ENCODE data around the gene TCF20. TPM values are rescaled to one million over a fixed set of nuclear protein-coding genes. Genes with fewer than 3 reads are reported as not detected.

The TCF20 gene
- total and polyA plus RNA-seq, 2 donors from 2014 or later, result 6.1 to 63.6 TPM

- no peaks in the 10 kb centered on the region for H3K27me3 ChIP-seq (ENCODE audit: control insufficient read depth, insufficient read depth, low read length)
- DNase-seq, result no peak
- no peak overlapping the region for H3K27ac ChIP-seq (ENCODE audit: low read depth in 2 of 2, low read length in 2 of 2)
- H3K9me3 ChIP-seq (ENCODE audit: control insufficient read depth in 2 of 3, insufficient read depth in 1 of 3, low read length in 3 of 3), result no peaks in the 10 kb centered on the region
- H3K9ac ChIP-seq (ENCODE audit: low read length in 3 of 3), result no peak overlapping the region
- TF ChIP-seq CTCF (IDR thresholded peaks at IDR 0.05; ENCODE audit: borderline replicate concordance, extremely low read depth, insufficient read depth), result no peak
- no peak overlapping the region for H3K4me3 ChIP-seq (ENCODE audit: low read length in 3 of 3)
- FAIRE-seq, result no peak
- H3K36me3 ChIP-seq (ENCODE audit: control insufficient read depth in 2 of 3, insufficient read depth in 3 of 3, low read length in 3 of 3), result no peaks in the 10 kb centered on the region
- intact Hi-C loops (cut with DNase I), result no loop called here
- H3K4me1 ChIP-seq (ENCODE audit: control insufficient read depth in 2 of 3, insufficient read depth in 2 of 3, low read depth in 1 of 3, low read length in 3 of 3), result peaks cover 0 to 11% (median 0%) of the 10 kb centered on the region in 3 donors
These were observed 44.4 kb upstream of the TCF20 start for GRCh38 chr22:42314709-42315391.

- no peaks in the 10 kb centered on the region for H3K36me3 ChIP-seq (ENCODE audit: control insufficient read depth in 2 of 3, insufficient read depth in 3 of 3, low read length in 3 of 3)
- H3K4me3 ChIP-seq (ENCODE audit: low read length in 3 of 3), result no peak overlapping the region
- no peaks in the 10 kb centered on the region for H3K9me3 ChIP-seq (ENCODE audit: control insufficient read depth in 2 of 3, insufficient read depth in 1 of 3, low read length in 3 of 3)
- intact Hi-C loops (cut with DNase I), result no loop called here
- H3K27ac ChIP-seq (ENCODE audit: low read depth in 2 of 2, low read length in 2 of 2), result peak overlapping the region in 1 of 2 donors; percentile 34
- TF ChIP-seq CTCF (IDR thresholded peaks at IDR 0.05; ENCODE audit: borderline replicate concordance, extremely low read depth, insufficient read depth), result peak; percentile 39
- DNase-seq (peak in 4 of 5 donors; percentile 72 to 80 (median 78)), FAIRE-seq (no peak)
- peaks cover 0 to 11% (median 0%) of the 10 kb centered on the region in 3 donors for H3K4me1 ChIP-seq (ENCODE audit: control insufficient read depth in 2 of 3, insufficient read depth in 2 of 3, low read depth in 1 of 3, low read length in 3 of 3)
- H3K27me3 ChIP-seq (ENCODE audit: control insufficient read depth, insufficient read depth, low read length), result no peaks in the 10 kb centered on the region
- no peak overlapping the region for H3K9ac ChIP-seq (ENCODE audit: low read length in 3 of 3)
These were observed 43.5 kb upstream of the TCF20 start for GRCh38 chr22:42313804-42314581.

- FAIRE-seq (no peak), DNase-seq (no peak)
- Histone ChIP-seq H3K9ac (ENCODE audit: low read length in 3 of 3) (no peak overlapping the region), H3K9me3 (ENCODE audit: control insufficient read depth in 2 of 3, insufficient read depth in 1 of 3, low read length in 3 of 3) (no peaks in the 10 kb centered on the region), H3K4me1 (ENCODE audit: control insufficient read depth in 2 of 3, insufficient read depth in 2 of 3, low read depth in 1 of 3, low read length in 3 of 3) (peaks cover 0 to 7% (median 0%) of the 10 kb centered on the region in 3 donors), H3K27me3 (ENCODE audit: control insufficient read depth, insufficient read depth, low read length) (no peaks in the 10 kb centered on the region), H3K36me3 (ENCODE audit: control insufficient read depth in 2 of 3, insufficient read depth in 3 of 3, low read length in 3 of 3) (no peaks in the 10 kb centered on the region), H3K27ac (ENCODE audit: low read depth in 2 of 2, low read length in 2 of 2) (no peak overlapping the region), H3K4me3 (ENCODE audit: low read length in 3 of 3) (no peak overlapping the region)
- TF ChIP-seq CTCF (IDR thresholded peaks at IDR 0.05; ENCODE audit: borderline replicate concordance, extremely low read depth, insufficient read depth), result no peak
- intact Hi-C loops (cut with DNase I), result no loop called here
These were observed 42.8 kb upstream of the TCF20 start for GRCh38 chr22:42313204-42313603.
